K562 (cell line): ENCODE measurements around the gene PACS1. TPM values are rescaled to one million over a fixed set of nuclear protein-coding genes. Genes with fewer than 3 reads are reported as not detected.
A peak's percentile ranks its signal among the peaks of the same experiment; 100 is the strongest.

ENCODE experiments used
- CHCHD3 ChIP-seq: fragments of 250-450 bp; sonication (Bioruptor Pico); IDR thresholded peaks from 2 replicates; pipeline ENCODE4 v2.1.2; 2022; ENCODE audit warnings: mild to moderate bottlenecking
- DIDO1 ChIP-seq: fragments of 450-650 bp; IDR thresholded peaks from 2 replicates; pipeline ENCODE4 v1.6.1; 2016; ENCODE audit warnings: low read depth, missing biosample characterization, missing genetic modification characterization
- FOXJ2 ChIP-seq: fragments of 200-800 bp; sonication (Bioruptor generic); IDR thresholded peaks from 2 replicates; pipeline ENCODE4 v1.6.1; 2016; ENCODE audit warnings: missing genetic modification characterization, missing compliant biosample characterization
- JUND ChIP-seq, 2 experiments: IDR thresholded peaks; 2 replicates in 1 of 2; 3 replicates in 1 of 2; pipeline ENCODE4 v1.6.1; 2011; ENCODE audit warnings: borderline replicate concordance in 2 of 2, low read depth in 2 of 2, low read length in 2 of 2, improper control_type of control experiment in 1 of 2, missing biosample characterization in 1 of 2, missing genetic modification characterization in 1 of 2, missing genetic modification reagents in 1 of 2
- KHSRP ChIP-seq: fragments of 450-650 bp; IDR thresholded peaks from 2 replicates; pipeline ENCODE4 v1.6.1; 2017
- L3MBTL2 ChIP-seq: fragments of 450-650 bp; IDR thresholded peaks from 2 replicates; pipeline ENCODE4 v1.6.1; 2016; ENCODE audit warnings: mild to moderate bottlenecking, moderate library complexity
- MYBL2 ChIP-seq, 2 experiments: fragments of 450-650 bp in 1 of 2; sonication (generic) in 1 of 2; formaldehyde crosslinking in 1 of 2; IDR thresholded peaks; 2 replicates each; pipeline versions ENCODE4 v1.6.1 to v1.8.1; 2017 to 2022; ENCODE audit warnings: borderline replicate concordance in 1 of 2, inconsistent platforms in 1 of 2, low read depth in 1 of 2, mild to moderate bottlenecking in 1 of 2, missing genetic modification reagents in 1 of 2, moderate library complexity in 1 of 2
- OTX1 ChIP-seq: fragments of 450-650 bp; formaldehyde crosslinking; IDR thresholded peaks from 2 replicates; pipeline ENCODE4 v1.4.0; 2022; ENCODE audit warnings: mild to moderate bottlenecking
- PHF21A ChIP-seq: fragments of 450-650 bp; IDR thresholded peaks from 2 replicates; pipeline ENCODE4 v1.6.1; 2017; ENCODE audit warnings: low read depth, borderline replicate concordance
- PURB ChIP-seq: sonication (generic); formaldehyde crosslinking; IDR thresholded peaks from 2 replicates; pipeline ENCODE4 v1.9.0; 2021; ENCODE audit warnings: low read depth, mild to moderate bottlenecking, missing genetic modification reagents
- TEAD2 ChIP-seq: fragments of 450-650 bp; IDR thresholded peaks from 2 replicates; pipeline ENCODE4 v1.6.1; 2016; ENCODE audit warnings: missing genetic modification characterization, control low read depth, missing compliant biosample characterization
- ZNF134 ChIP-seq: fragments of 250-450 bp; sonication (Bioruptor Pico); conservative IDR thresholded peaks from 2 replicates; pipeline ENCODE4 v1.4.0; 2020
- ZNF57 ChIP-seq: fragments of 450-650 bp; formaldehyde crosslinking; IDR thresholded peaks from 2 replicates; pipeline ENCODE4 v1.4.0; 2020; ENCODE audit warnings: mild to moderate bottlenecking, moderate library complexity
- polyA plus RNA-seq, 8 experiments: library from polyadenylated mRNA; depleted of rRNA in 4 of 8; stranded (reverse) in 5 of 8; unstranded in 3 of 8; fragments of >200 nt; fragmentation: Nextera tagmentation in 2 of 8; fragmentation: Illumina TruSeq in 1 of 8; extraction: Ambion mirVana in 2 of 8; extraction: Trizol in 1 of 8; gene quantifications; 2 replicates each; pipeline versions ENCODE4 v1.2.1 to v1.2.3, GENCODE V29; 2011 to 2014; ENCODE audit warnings: inconsistent platforms in 1 of 8, missing spikeins in 1 of 8
- total RNA-seq, 7 experiments: library from RNA; depleted of rRNA in 6 of 7; stranded (reverse); fragments of >200 nt in 6 of 7; fragmentation: Illumina TruSeq in 2 of 7; extraction: Trizol in 2 of 7; gene quantifications; 2 replicates each; pipeline versions ENCODE4 v1.2.1 to v1.2.3, GENCODE V29; 2011 to 2021; ENCODE audit warnings: low replicate concordance in 1 of 7
- TF ChIP-seq, protein P1 (sequence below): fragments of 450-650 bp; IDR thresholded peaks from 2 replicates; pipeline ENCODE4 v1.6.1; 2016; ENCODE audit warnings: mild to moderate bottlenecking, moderate library complexity
- TF ChIP-seq, protein P2 (sequence below): sonication (generic); formaldehyde crosslinking; IDR thresholded peaks from 2 replicates; pipeline ENCODE4 v1.8.1; 2022; ENCODE audit warnings: missing genetic modification reagents

Gene PACS1
- total and polyA plus RNA-seq, 9 of the 15 experiments (the other 6 are each of a cell fraction or from before 2014, with no cell fraction given) = 0.34 to 28.1 (median 8.5) TPM

DNA sequence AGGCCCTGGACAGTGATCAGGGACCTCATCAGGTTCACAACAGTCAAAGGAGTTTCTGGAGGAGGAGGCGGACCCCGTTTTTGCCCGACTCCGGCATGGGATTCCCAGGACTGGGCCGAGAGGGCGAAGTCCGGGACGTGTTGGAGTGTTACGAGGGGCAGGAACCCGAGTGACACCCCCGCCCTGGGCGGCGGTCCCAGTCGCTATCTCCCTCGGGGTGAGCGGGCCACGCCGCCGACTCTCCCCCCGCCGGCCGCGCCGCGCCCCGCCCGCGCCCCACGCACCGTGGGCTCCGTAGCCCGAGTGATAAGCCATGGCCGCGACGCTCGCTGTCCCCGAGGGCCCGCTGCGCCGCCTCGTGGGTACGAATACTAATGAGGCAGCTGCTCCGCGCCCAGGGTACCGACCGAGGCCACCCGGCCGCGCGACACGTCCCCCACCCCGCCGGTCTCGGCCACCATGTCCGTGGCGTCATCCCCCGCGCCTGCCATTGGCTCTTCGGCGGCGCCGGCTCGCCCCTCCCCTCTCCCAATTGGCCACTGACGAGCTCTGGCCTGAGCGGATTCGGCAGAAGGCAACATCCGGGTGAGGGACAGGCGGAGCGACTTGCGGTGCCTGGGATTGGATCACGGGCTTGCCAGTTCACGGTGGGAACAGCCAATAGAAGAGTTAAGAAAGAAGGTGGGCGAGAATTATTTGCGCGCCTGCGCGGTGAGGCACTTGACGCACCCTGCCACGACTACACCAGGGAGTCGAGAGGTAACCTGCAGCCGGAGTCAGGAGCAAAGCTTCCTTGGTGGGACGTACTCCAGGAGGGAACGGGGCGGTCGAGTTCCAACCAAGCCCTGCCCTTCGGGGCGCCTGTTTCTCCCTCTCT, 218.8 kb downstream of the PACS1 start, which contains the start of gene YIF1A (continued):
- TF ChIP-seq, protein P1, sequence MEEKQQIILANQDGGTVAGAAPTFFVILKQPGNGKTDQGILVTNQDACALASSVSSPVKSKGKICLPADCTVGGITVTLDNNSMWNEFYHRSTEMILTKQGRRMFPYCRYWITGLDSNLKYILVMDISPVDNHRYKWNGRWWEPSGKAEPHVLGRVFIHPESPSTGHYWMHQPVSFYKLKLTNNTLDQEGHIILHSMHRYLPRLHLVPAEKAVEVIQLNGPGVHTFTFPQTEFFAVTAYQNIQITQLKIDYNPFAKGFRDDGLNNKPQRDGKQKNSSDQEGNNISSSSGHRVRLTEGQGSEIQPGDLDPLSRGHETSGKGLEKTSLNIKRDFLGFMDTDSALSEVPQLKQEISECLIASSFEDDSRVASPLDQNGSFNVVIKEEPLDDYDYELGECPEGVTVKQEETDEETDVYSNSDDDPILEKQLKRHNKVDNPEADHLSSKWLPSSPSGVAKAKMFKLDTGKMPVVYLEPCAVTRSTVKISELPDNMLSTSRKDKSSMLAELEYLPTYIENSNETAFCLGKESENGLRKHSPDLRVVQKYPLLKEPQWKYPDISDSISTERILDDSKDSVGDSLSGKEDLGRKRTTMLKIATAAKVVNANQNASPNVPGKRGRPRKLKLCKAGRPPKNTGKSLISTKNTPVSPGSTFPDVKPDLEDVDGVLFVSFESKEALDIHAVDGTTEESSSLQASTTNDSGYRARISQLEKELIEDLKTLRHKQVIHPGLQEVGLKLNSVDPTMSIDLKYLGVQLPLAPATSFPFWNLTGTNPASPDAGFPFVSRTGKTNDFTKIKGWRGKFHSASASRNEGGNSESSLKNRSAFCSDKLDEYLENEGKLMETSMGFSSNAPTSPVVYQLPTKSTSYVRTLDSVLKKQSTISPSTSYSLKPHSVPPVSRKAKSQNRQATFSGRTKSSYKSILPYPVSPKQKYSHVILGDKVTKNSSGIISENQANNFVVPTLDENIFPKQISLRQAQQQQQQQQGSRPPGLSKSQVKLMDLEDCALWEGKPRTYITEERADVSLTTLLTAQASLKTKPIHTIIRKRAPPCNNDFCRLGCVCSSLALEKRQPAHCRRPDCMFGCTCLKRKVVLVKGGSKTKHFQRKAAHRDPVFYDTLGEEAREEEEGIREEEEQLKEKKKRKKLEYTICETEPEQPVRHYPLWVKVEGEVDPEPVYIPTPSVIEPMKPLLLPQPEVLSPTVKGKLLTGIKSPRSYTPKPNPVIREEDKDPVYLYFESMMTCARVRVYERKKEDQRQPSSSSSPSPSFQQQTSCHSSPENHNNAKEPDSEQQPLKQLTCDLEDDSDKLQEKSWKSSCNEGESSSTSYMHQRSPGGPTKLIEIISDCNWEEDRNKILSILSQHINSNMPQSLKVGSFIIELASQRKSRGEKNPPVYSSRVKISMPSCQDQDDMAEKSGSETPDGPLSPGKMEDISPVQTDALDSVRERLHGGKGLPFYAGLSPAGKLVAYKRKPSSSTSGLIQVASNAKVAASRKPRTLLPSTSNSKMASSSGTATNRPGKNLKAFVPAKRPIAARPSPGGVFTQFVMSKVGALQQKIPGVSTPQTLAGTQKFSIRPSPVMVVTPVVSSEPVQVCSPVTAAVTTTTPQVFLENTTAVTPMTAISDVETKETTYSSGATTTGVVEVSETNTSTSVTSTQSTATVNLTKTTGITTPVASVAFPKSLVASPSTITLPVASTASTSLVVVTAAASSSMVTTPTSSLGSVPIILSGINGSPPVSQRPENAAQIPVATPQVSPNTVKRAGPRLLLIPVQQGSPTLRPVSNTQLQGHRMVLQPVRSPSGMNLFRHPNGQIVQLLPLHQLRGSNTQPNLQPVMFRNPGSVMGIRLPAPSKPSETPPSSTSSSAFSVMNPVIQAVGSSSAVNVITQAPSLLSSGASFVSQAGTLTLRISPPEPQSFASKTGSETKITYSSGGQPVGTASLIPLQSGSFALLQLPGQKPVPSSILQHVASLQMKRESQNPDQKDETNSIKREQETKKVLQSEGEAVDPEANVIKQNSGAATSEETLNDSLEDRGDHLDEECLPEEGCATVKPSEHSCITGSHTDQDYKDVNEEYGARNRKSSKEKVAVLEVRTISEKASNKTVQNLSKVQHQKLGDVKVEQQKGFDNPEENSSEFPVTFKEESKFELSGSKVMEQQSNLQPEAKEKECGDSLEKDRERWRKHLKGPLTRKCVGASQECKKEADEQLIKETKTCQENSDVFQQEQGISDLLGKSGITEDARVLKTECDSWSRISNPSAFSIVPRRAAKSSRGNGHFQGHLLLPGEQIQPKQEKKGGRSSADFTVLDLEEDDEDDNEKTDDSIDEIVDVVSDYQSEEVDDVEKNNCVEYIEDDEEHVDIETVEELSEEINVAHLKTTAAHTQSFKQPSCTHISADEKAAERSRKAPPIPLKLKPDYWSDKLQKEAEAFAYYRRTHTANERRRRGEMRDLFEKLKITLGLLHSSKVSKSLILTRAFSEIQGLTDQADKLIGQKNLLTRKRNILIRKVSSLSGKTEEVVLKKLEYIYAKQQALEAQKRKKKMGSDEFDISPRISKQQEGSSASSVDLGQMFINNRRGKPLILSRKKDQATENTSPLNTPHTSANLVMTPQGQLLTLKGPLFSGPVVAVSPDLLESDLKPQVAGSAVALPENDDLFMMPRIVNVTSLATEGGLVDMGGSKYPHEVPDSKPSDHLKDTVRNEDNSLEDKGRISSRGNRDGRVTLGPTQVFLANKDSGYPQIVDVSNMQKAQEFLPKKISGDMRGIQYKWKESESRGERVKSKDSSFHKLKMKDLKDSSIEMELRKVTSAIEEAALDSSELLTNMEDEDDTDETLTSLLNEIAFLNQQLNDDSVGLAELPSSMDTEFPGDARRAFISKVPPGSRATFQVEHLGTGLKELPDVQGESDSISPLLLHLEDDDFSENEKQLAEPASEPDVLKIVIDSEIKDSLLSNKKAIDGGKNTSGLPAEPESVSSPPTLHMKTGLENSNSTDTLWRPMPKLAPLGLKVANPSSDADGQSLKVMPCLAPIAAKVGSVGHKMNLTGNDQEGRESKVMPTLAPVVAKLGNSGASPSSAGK = no peak
- TF ChIP-seq CHCHD3 (CRISPR knock-in tag) = no peak
- TF ChIP-seq OTX1 (CRISPR knock-in tag) = no peak
- peak; percentile 88 for TF ChIP-seq JUND (IDR thresholded peaks at IDR 0.05; ENCODE audit: borderline replicate concordance, low read depth, low read length)
- peak; percentile 73; the same call in 2 of the 3 replicates for TF ChIP-seq JUND (tag; IDR thresholded peaks at IDR 0.05; ENCODE audit: borderline replicate concordance, low read depth, low read length)
- TF ChIP-seq ZNF57 = no peak
- peak; percentile 56; the same call in 1 of the 2 replicates for TF ChIP-seq L3MBTL2
- peak; percentile 52; the same call in 1 of the 2 replicates for TF ChIP-seq FOXJ2 (tag)
- TF ChIP-seq MYBL2 (IDR thresholded peaks at IDR 0.05; ENCODE audit: low read depth) = no peak
- TF ChIP-seq MYBL2 (CRISPR knock-in tag; IDR thresholded peaks at IDR 0.05; ENCODE audit: borderline replicate concordance) = no peak
- no peak for TF ChIP-seq TEAD2 (tag)
- TF ChIP-seq ZNF134 = no peak
- TF ChIP-seq DIDO1 (tag) = no peak
- TF ChIP-seq KHSRP = no peak
- no peak for TF ChIP-seq PURB (CRISPR knock-in tag)
- no peak for TF ChIP-seq PHF21A
- TF ChIP-seq, protein P2, sequence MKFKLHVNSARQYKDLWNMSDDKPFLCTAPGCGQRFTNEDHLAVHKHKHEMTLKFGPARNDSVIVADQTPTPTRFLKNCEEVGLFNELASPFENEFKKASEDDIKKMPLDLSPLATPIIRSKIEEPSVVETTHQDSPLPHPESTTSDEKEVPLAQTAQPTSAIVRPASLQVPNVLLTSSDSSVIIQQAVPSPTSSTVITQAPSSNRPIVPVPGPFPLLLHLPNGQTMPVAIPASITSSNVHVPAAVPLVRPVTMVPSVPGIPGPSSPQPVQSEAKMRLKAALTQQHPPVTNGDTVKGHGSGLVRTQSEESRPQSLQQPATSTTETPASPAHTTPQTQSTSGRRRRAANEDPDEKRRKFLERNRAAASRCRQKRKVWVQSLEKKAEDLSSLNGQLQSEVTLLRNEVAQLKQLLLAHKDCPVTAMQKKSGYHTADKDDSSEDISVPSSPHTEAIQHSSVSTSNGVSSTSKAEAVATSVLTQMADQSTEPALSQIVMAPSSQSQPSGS (CRISPR knock-in tag) = peak; percentile 94
